SK-N-SH (cell line): Measurements from ENCODE around the gene NLRP1. TPM values are rescaled to one million over a fixed set of nuclear protein-coding genes. Genes with fewer than 3 reads are reported as not detected.
A peak's percentile ranks its signal among the peaks of the same experiment; 100 is the strongest.

ENCODE experiments used
- CTCF ChIA-PET: fragments of 300-600, 350-600 bp; formaldehyde crosslinking; extraction: SDS; loops from one replicate; lab custom pipeline; 2021; lab: Yijun Ruan, JAX
- POLR2A ChIA-PET: fragments of 350-600 bp; sonication (Branson Sonifier 250); formaldehyde crosslinking; extraction: SDS; loops from one replicate; lab custom pipeline; 2020; ENCODE audit warnings: antibody characterized with exemption, inconsistent platforms; lab: Yijun Ruan, JAX
- DNase-seq: peaks from one replicate; pipeline ENCODE4 v3.0.0; 2012
- H2AFZ ChIP-seq: fragments of 200-600 bp; sonication (generic); 2 replicates; pipeline ENCODE4 v1.8.1; 2016; ENCODE audit warnings: antibody characterized with exemption, mild to moderate bottlenecking, low read depth
- H3F3A ChIP-seq: fragments of 200-600 bp; sonication (generic); replicated peaks from 2 replicates; pipeline ENCODE3; 2016; ENCODE audit warnings: antibody characterized with exemption, mild to moderate bottlenecking; ENCODE audit not compliant: insufficient read depth
- H3K27ac ChIP-seq, 2 experiments: fragments of 200-500 bp in 1 of 2; fragments of 200-600 bp in 1 of 2; sonication (Bioruptor generic) in 1 of 2; sonication (generic), shearing (Covaris generic) in 1 of 2; 2 replicates each; pipeline versions ENCODE4 v1.5.1 to v1.6.1; 2014 to 2016; ENCODE audit warnings: low read depth in 2 of 2, inconsistent platforms in 1 of 2, low read length in 1 of 2, mild to moderate bottlenecking in 1 of 2, mixed read lengths in 1 of 2
- H3K27me3 ChIP-seq: fragments of 200-600 bp; sonication (generic), shearing (Covaris generic); 2 replicates; pipeline ENCODE4 v1.6.1; 2016; ENCODE audit warnings: mixed run types; ENCODE audit not compliant: insufficient read depth
- H3K36me3 ChIP-seq, 2 experiments: fragments of 200-500 bp in 1 of 2; fragments of 200-600 bp in 1 of 2; sonication (Bioruptor generic) in 1 of 2; sonication (generic) in 1 of 2; replicated peaks in 1 of 2; 2 replicates each; pipeline versions ENCODE3 to v1.5.1; 2014 to 2016; ENCODE audit warnings: low read length in 1 of 2, mild to moderate bottlenecking in 1 of 2; ENCODE audit not compliant: insufficient read depth in 2 of 2, control insufficient read depth in 1 of 2
- H3K4me1 ChIP-seq, 2 experiments: fragments of 200-500 bp in 1 of 2; fragments of 200-600 bp in 1 of 2; sonication (Bioruptor generic) in 1 of 2; sonication (generic), shearing (Covaris generic) in 1 of 2; 2 replicates each; pipeline versions ENCODE4 v1.5.1 to v1.6.1; 2014 to 2016; ENCODE audit warnings: low read depth in 1 of 2, low read length in 1 of 2, mixed run types in 1 of 2; ENCODE audit not compliant: insufficient read depth in 2 of 2, control insufficient read depth in 1 of 2
- H3K4me2 ChIP-seq: fragments of 200-600 bp; sonication (generic), shearing (Covaris generic); 2 replicates; pipeline ENCODE4 v1.6.1; 2017; ENCODE audit warnings: mixed run types
- H3K4me3 ChIP-seq, 2 experiments: fragments of 200-500 bp in 1 of 2; fragments of 200-600 bp in 1 of 2; sonication (Bioruptor generic) in 1 of 2; sonication (generic), shearing (Covaris generic) in 1 of 2; 2 replicates each; pipeline versions ENCODE4 v1.5.1 to v1.8.1; 2014 to 2016; ENCODE audit warnings: low read depth in 2 of 2, inconsistent platforms in 1 of 2, low read length in 1 of 2, mild to moderate bottlenecking in 1 of 2, mixed read lengths in 1 of 2, moderate library complexity in 1 of 2
- H3K79me2 ChIP-seq: fragments of 200-600 bp; sonication (generic); 2 replicates; pipeline ENCODE4 v1.8.1; 2017; ENCODE audit warnings: mild to moderate bottlenecking; ENCODE audit not compliant: insufficient read depth
- H3K9ac ChIP-seq: fragments of 200-600 bp; sonication (generic); 2 replicates; pipeline ENCODE4 v1.6.1; 2017; ENCODE audit warnings: mixed run types
- H3K9me2 ChIP-seq: fragments of 200-600 bp; sonication (generic); 2 replicates; pipeline ENCODE4 v1.6.1; 2017; ENCODE audit warnings: mixed run types
- H3K9me3 ChIP-seq: fragments of 200-600 bp; sonication (generic); 2 replicates; pipeline ENCODE4 v1.6.1; 2017; ENCODE audit warnings: mixed run types, mild to moderate bottlenecking, moderate library complexity
- H4K20me1 ChIP-seq: fragments of 200-600 bp; sonication (generic); 2 replicates; pipeline ENCODE4 v1.6.1; 2017; ENCODE audit warnings: mild to moderate bottlenecking, mixed run types; ENCODE audit not compliant: insufficient read depth
- CTCF ChIP-seq: fragments of 200-600 bp; sonication (generic); IDR thresholded peaks from 2 replicates; pipeline ENCODE4 v1.6.1; 2017; ENCODE audit warnings: antibody characterized with exemption, mild to moderate bottlenecking, moderate library complexity
- EP300 ChIP-seq, 2 experiments: IDR thresholded peaks; 2 replicates each; pipeline versions ENCODE4 v1.4.0 to v1.6.1; 2012; ENCODE audit warnings: borderline replicate concordance in 1 of 2, low read depth in 1 of 2, low read length in 1 of 2
- FOSL2 ChIP-seq: IDR thresholded peaks from 2 replicates; pipeline ENCODE4 v1.4.0; 2012; ENCODE audit warnings: low read depth, mild to moderate bottlenecking, moderate library complexity, borderline replicate concordance
- FOXJ3 ChIP-seq: sonication (generic); formaldehyde crosslinking; IDR thresholded peaks from 2 replicates; pipeline ENCODE4 v1.5.1; 2020; ENCODE audit warnings: mild to moderate bottlenecking, missing genetic modification reagents
- FOXM1 ChIP-seq: IDR thresholded peaks from 2 replicates; pipeline ENCODE4 v1.4.0; 2012; ENCODE audit warnings: low read depth, mild to moderate bottlenecking
- GABPA ChIP-seq: IDR thresholded peaks from 2 replicates; pipeline ENCODE4 v1.4.0; 2012; ENCODE audit warnings: low read depth, mild to moderate bottlenecking
- GATA2 ChIP-seq: sonication (generic); formaldehyde crosslinking; IDR thresholded peaks from 2 replicates; pipeline ENCODE4 v1.5.0; 2020; ENCODE audit warnings: mild to moderate bottlenecking, missing genetic modification reagents
- IRF3 ChIP-seq: fragments of 150-350 bp; IDR thresholded peaks from 2 replicates; pipeline ENCODE4 v1.6.1; 2016; ENCODE audit warnings: mild to moderate bottlenecking, low read depth, low read length
- MAX ChIP-seq: IDR thresholded peaks from 2 replicates; pipeline ENCODE4 v1.4.0; 2012; ENCODE audit warnings: low read depth
- NRF1 ChIP-seq: IDR thresholded peaks from 2 replicates; pipeline ENCODE4 v1.6.1; 2012; ENCODE audit warnings: low read depth, mild to moderate bottlenecking, low read length
- PBX3 ChIP-seq: IDR thresholded peaks from 2 replicates; pipeline ENCODE4; 2012
- RAD21 ChIP-seq: IDR thresholded peaks from 2 replicates; pipeline ENCODE4 v1.6.1; 2012; ENCODE audit warnings: mild to moderate bottlenecking, low read length
- RCOR1 ChIP-seq: fragments of 150-350 bp; IDR thresholded peaks from 2 replicates; pipeline ENCODE4 v1.6.1; 2017; ENCODE audit warnings: antibody characterized with exemption, low read length
- RFX5 ChIP-seq: IDR thresholded peaks from 2 replicates; pipeline ENCODE4 v1.6.1; 2012; ENCODE audit warnings: mild to moderate bottlenecking, improper control_type of control experiment, low read length
- RXRA ChIP-seq: IDR thresholded peaks from 2 replicates; pipeline ENCODE4 v1.4.0; 2012; ENCODE audit warnings: low read depth, mild to moderate bottlenecking, borderline replicate concordance
- SMC3 ChIP-seq: IDR thresholded peaks from 2 replicates; pipeline ENCODE4 v1.6.1; 2012; ENCODE audit warnings: low read depth, low read length, improper control_type of control experiment
- TAF1 ChIP-seq: IDR thresholded peaks from 2 replicates; pipeline ENCODE4 v1.6.1; 2012; ENCODE audit warnings: low read depth, mild to moderate bottlenecking, low read length, moderate library complexity, borderline replicate concordance
- USF2 ChIP-seq: fragments of 150-350 bp; IDR thresholded peaks from 2 replicates; pipeline ENCODE4 v1.6.1; 2017; ENCODE audit warnings: antibody characterized with exemption, low read length, low read depth, borderline replicate concordance
- WGBS: methylation state at CpG from one replicate; pipeline ENCODE4 v1.1.6; 2017; ENCODE audit warnings: low lambda C conversion rate; 5-methylcytosine and 5-hydroxymethylcytosine counted together
- polyA plus RNA-seq, 3 experiments: library from polyadenylated mRNA; depleted of rRNA; stranded (reverse); fragments of >200 nt; gene quantifications; 2 replicates each; pipeline ENCODE4 v1.2.3, GENCODE V29; 2012

The NLRP1 gene
- polyA plus RNA-seq, 1 of the 3 experiments (the other 2 are of a cell fraction): 51.4 TPM

GRCh38 chr17:5527601-5528250 is 56.6 kb downstream of the NLRP1 start:
- Histone ChIP-seq H4K20me1 (no peaks in the 10 kb centered on the region), H3K4me2 (peak overlapping the region; percentile 35; the same call in 1 of the 2 replicates), H3K9me2 (no peaks in the 10 kb centered on the region), H3K9ac (peak overlapping the region; percentile 64), H3K27me3 (no peaks in the 10 kb centered on the region), H3K27ac (peak overlapping the region; percentile 66 to 96; a peak in 3 of 4 replicates), H3K4me3 (no peak overlapping the region), H3K4me1 (peaks cover 14 to 18% of the 10 kb centered on the region in 2 experiments; a peak in 3 of 4 replicates), H3K9me3 (no peaks in the 10 kb centered on the region), H2AFZ (no peak overlapping the region), H3K36me3 (peaks cover 0 to 8% of the 10 kb centered on the region in 2 experiments), H3F3A (peaks cover 15% of the 10 kb centered on the region), H3K79me2 (no peaks in the 10 kb centered on the region)
- ChIA-PET CTCF (interaction anchor here (1.7 kb wide), 1 partner anchor 12 kb away, joined by 8 read pairs; no protein-coding TSS in a partner anchor), POLR2A (interaction anchor here (0.6 to 2.1 kb wide), 2 partner anchors 27 to 1822 kb away, joined by 4 to 6 read pairs; a partner anchor contains a TSS)
- no peak for DNase-seq
- WGBS: 91% methylated on average over 4 of the region's 9 CpGs
- TF ChIP-seq MAX (no peak), RAD21 (no peak), IRF3 (no peak), RFX5 (no peak), CTCF (no peak), TAF1 (no peak), GATA2 (CRISPR knock-in tag) (no peak), SMC3 (no peak), USF2 (no peak), EP300 (IDR thresholded peaks at IDR 0.05; ENCODE audit: borderline replicate concordance in 1 of 2, low read depth in 1 of 2, low read length in 1 of 2) (no peak), FOSL2 (no peak), NRF1 (no peak), FOXM1 (no peak), PBX3 (no peak), RXRA (no peak), RCOR1 (no peak), FOXJ3 (no peak), GABPA (no peak)
